ENCODE measurements around the gene PLIN5.

- TF ChIP-seq CTCF (conservative IDR thresholded peaks at IDR 0.05 in 1 of 2, IDR thresholded peaks at IDR 0.05 in 1 of 2; ENCODE audit: extremely low read depth in 1 of 2, insufficient read depth in 1 of 2, low read depth in 1 of 2, low read length in 2 of 2) (no peak), EZH2 (IDR thresholded peaks at IDR 0.05; ENCODE audit: borderline replicate concordance, low read length) (no peak)
Observed at GRCh38 chr19:4550479-4551050, 15.5 kb upstream of the PLIN5 start.
